Muscle of leg (tissue), 11 donors: ENCODE measurements around the gene CCDC57. TPM values are rescaled to one million over a fixed set of nuclear protein-coding genes. Genes with fewer than 3 reads are reported as not detected.

ENCODE experiments used
- DNase-seq: peaks from one replicate; pipeline ENCODE4 v3.0.0; 2013
- H3K27ac ChIP-seq: one replicate; pipeline ENCODE4 v1.5.1; 2013; ENCODE audit warnings: mild to moderate bottlenecking, low read length, control low read depth
- H3K27me3 ChIP-seq: one replicate; pipeline ENCODE4 v1.6.1; 2013; ENCODE audit warnings: low read length; ENCODE audit not compliant: control insufficient read depth, insufficient read depth
- H3K36me3 ChIP-seq: one replicate; pipeline ENCODE4 v1.6.1; 2013; ENCODE audit warnings: low read length; ENCODE audit not compliant: control insufficient read depth, insufficient read depth
- H3K4me1 ChIP-seq: one replicate; pipeline ENCODE4 v1.6.1; 2013; ENCODE audit warnings: low read length; ENCODE audit not compliant: control insufficient read depth, insufficient read depth
- H3K4me3 ChIP-seq: one replicate; pipeline ENCODE4 v1.5.1; 2013; ENCODE audit warnings: low read length, control low read depth
- H3K9me3 ChIP-seq: replicated peaks from 2 replicates; pipeline ENCODE4 v1.6.1; 2013; ENCODE audit warnings: low read depth, low read length; ENCODE audit not compliant: control insufficient read depth
- WGBS: methylation state at CpG from one replicate; pipeline ENCODE4 v1.1.5; 2013; ENCODE audit warnings: missing lambda C conversion rate; ENCODE audit not compliant: insufficient coverage; 5-methylcytosine and 5-hydroxymethylcytosine counted together
- polyA plus RNA-seq, 8 donors: library from polyadenylated mRNA; unstranded; fragments of 120-200 nt; gene quantifications; one replicate each; pipeline versions ENCODE4 v1.2.1 to v1.2.3, GENCODE V29; 2013; ENCODE audit warnings: inconsistent platforms in 1 of 8, low replicate concordance in 1 of 8; ENCODE audit not compliant: insufficient read length in 8 of 8, insufficient read depth in 1 of 8
- total RNA-seq: library from RNA; stranded (reverse); fragments of 120-200 nt; gene quantifications from one replicate; pipeline ENCODE4 v1.2.4, GENCODE V29; 2013

The CCDC57 gene
- total and polyA plus RNA-seq, 9 donors: 15.7 to 37.4 (median 30.4) TPM

DNA sequence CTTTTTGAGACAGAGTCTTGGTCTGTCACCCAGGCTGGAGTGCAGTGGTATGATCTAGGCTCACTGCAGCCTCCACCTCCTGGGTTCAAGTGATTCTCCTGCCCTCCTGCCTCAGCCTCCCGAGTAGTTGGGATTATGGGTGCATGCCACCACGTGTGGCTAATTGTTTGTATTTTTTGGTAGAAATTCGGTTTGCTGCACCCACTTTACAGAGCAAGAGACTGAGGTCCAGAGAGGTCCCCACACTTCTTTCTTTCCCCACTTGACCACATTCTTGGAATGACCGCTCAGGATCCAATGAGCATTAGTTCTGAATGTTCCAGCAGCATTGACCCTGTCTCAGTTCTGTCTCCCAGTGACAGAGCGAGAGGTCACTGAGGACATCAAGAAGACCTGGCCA is 10.9 kb upstream of the CCDC57 start:
- WGBS: 97% methylated on average over 2 of the region's 5 CpGs
- no peak overlapping the region for H3K27ac ChIP-seq

DNA sequence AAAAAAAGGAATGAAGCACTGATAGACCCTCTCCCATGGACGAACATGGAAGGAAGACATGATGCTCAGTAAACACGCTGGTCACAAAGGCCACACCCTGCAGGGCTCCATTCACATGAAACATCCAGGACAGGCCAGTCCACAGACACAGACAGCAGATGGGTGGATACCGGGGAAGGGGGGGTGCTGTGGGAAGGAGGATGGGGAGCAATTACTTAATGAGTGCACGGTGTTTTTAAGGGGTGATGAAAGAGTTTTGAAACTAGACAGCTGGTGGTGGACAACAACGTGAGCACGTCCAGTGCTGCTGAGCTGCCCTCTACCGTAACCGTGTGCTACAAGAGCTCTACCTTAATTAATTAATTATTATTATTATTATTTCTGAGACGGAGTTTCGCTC is 10.2 kb upstream of the CCDC57 start:
- Histone ChIP-seq H3K4me3 (no peak overlapping the region), H3K36me3 (no peaks in the 10 kb centered on the region), H3K9me3 (no peaks in the 10 kb centered on the region), H3K27me3 (peaks cover 15% of the 10 kb centered on the region), H3K4me1 (peaks cover 9% of the 10 kb centered on the region), H3K27ac (no peak overlapping the region)
- 73% methylated on average over 4 of the region's 10 CpGs for WGBS
- no peak for DNase-seq

More for the DNA sequence above, 10.9 kb upstream of the CCDC57 start:
- no peak for DNase-seq
- Histone ChIP-seq H3K4me1 (peaks cover 14% of the 10 kb centered on the region), H3K36me3 (no peaks in the 10 kb centered on the region), H3K27me3 (peaks cover 22% of the 10 kb centered on the region), H3K9me3 (no peaks in the 10 kb centered on the region), H3K4me3 (no peak overlapping the region)

DNA sequence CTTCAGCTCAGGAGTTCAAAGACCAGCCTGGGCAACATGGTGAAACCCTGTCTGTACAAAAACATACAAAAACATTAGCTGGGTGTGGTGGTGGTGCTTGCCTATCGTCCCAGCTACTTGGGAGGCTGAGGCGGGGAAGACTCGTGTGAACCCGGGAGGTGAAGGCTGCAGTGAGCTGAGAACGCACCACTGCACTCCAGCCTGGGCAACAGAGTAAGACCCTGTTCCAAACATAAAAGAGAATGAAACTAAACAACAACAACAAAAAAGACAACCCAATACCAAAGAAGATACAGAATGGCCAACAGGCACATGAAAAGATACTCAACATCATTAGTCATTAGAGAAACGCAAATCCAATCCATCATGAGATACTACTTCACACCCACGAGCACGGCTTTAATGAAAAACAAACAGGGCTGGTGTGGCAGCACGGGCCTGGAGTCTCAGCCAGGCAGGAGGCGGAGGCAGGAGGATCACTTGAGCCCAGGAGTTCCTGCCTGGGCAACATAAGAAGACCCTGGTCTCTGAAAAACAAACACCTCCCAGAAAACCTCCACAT is 8.8 kb upstream of the CCDC57 start:
- H3K4me1 ChIP-seq: peaks cover 18% of the 10 kb centered on the region
- H3K27ac ChIP-seq: no peak overlapping the region
- DNase-seq: no peak
- H3K36me3 ChIP-seq: no peaks in the 10 kb centered on the region
- peaks cover 4% of the 10 kb centered on the region for H3K27me3 ChIP-seq
- WGBS: 84% methylated on average over 5 of the region's 10 CpGs
- no peaks in the 10 kb centered on the region for H3K9me3 ChIP-seq
- H3K4me3 ChIP-seq: no peak overlapping the region

DNA sequence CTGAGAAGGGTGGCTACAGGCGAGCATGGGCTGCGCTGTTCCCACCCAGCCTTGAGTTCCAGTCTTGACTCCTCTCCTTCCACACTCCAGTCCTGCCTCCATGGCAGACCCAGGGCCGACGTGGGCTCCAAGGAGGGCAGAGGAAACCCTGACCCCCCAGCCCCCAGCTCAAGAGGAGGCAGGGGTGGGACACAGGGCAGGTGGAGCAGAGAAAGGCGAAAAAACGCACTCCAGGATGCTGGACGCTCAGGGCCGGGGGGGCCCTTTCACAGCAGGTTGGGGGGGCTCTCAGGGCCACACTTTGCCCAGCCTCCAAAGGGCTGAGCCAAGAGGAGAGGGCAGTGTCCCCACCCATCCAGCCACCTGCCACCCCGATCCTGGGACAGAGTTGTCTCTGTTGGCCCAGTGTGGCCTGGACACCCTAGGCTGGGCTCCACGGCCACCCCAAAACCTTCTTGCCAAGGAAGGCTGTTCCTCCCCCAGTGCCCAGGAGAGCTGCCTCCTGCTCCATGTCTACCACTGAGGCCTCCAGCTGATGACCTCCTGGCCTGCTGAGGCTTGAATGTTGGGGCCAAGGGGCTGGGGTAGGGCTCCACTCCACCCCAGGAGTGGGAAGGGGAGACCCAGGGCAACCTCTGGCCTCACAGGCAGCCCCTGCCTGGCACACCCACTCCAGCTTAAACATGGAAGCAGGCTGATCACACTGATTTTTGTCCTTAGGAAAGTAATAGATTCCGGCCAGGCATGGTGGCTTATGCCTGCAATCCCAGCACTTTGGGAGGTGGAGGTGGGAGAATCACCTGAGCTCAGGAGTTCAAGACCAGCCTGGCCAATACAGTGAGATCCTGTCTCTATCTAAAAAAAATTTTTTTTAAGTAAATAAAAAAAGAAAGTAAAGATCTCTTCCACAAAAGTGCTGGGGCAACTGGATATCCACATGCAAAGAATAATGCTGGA is 7.4 kb upstream of the CCDC57 start:
- DNase-seq: no peak
- Histone ChIP-seq H3K9me3 (no peaks in the 10 kb centered on the region), H3K27ac (no peak overlapping the region), H3K4me3 (no peak overlapping the region), H3K27me3 (peaks cover 2% of the 10 kb centered on the region), H3K4me1 (peaks cover 17% of the 10 kb centered on the region), H3K36me3 (no peaks in the 10 kb centered on the region)
- 93% methylated on average over 3 of the region's 11 CpGs for WGBS

DNA sequence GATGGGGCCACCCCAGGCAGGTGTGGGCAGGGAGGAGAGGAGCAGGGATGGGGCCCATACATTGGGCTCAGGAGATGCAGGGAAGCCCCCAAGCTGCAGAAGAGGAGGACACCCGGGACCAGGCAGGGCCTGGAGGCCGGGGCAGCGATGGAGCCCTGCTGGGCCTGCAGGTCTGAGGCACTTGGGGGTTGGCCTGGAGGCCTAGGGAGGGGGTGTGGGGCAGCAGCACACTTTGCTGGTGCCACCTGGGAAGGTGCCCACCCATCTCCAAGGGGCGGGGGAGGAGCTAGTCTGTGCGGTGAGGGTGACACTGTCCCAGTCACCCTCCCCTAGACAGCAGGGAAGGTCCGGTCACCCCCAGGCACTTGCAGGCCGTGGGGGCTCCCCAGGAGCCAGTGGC is 6.4 kb upstream of the CCDC57 start:
- WGBS: 94% methylated on average over 5 of the region's 7 CpGs
- Histone ChIP-seq H3K27ac (no peak overlapping the region), H3K27me3 (peaks cover 2% of the 10 kb centered on the region), H3K9me3 (no peaks in the 10 kb centered on the region), H3K4me3 (no peak overlapping the region), H3K4me1 (peaks cover 14% of the 10 kb centered on the region), H3K36me3 (no peaks in the 10 kb centered on the region)
- no peak for DNase-seq

DNA sequence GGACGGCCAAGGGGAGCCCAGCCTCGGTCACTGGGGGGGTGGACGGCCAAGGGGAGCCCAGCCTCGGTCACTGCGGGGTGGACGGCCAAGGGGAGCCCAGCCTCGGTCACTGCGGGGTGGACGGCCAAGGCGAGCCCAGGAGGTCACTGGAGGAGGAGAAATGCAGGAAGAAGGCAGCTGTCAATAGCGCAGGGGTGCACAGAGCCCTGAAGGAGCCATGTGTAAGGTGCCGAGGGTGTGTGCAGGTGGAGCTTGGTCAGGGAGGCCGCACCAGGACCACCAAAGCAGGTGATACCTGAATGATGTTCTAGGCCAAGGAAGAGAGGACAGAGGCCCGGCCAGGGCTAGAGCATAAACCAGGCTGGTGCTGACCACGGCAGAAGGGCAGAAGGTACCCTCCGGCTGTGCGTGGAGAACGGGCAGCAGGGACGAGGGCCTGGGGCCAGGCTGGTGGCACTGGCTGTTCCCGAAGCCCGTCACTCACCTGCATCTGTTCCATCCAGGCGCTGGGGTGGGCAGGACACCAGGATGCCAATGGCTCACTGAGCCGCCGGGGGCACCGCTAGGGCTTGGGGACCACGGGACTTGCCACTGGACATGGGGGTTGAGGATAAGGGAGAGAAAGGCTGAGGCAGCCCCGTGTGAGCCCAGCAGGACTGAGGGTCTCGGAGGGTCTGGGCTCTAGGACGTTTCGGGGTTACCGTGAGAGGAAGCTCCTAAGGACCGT is 5.9 kb upstream of the CCDC57 start:
- Histone ChIP-seq H3K4me1 (peaks cover 16% of the 10 kb centered on the region), H3K27ac (no peak overlapping the region), H3K27me3 (peaks cover 2% of the 10 kb centered on the region), H3K36me3 (no peaks in the 10 kb centered on the region), H3K4me3 (no peak overlapping the region), H3K9me3 (no peaks in the 10 kb centered on the region)
- no peak for DNase-seq
- WGBS: 88% methylated on average over 28 of the region's 32 CpGs

DNA sequence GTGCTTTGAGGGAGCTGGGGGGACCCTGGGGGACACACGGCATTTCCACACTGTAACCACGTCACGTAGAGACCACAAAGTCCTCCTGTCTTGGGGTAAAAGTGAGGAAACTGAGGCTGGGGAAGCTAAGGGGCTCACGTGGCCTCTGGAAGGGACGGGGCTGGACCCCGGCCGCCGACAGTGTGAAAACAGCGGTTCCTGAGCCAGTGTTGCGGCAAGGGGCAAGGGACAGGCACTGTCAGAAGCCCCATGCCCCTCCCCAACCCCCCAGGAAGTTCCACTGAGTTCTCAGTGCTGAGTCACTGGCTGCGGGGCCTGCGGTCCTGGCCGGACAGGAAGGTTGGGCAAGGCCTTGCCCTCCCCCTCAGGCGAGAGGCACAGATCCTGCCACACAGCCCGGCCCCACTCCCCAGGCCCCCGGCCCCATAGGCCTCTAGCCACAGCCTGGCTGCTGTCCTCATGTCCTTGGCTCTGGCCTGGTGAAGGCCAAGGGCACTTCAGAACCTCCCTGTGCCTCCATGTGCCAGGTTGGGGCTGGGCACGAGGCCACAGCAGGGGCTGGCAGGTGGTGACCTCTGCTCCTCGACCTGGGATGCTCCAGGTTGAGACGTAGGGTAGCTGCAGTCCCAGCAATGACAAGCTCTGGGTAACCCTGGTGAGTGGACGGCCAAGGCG is 5.0 kb upstream of the CCDC57 start:
- no peaks in the 10 kb centered on the region for H3K36me3 ChIP-seq
- H3K27me3 ChIP-seq: no peaks in the 10 kb centered on the region
- peaks cover 19% of the 10 kb centered on the region for H3K4me1 ChIP-seq
- H3K4me3 ChIP-seq: no peak overlapping the region
- peak overlapping the region; percentile 76 for H3K27ac ChIP-seq
- no peaks in the 10 kb centered on the region for H3K9me3 ChIP-seq
- WGBS: 64% methylated on average over 11 of the region's 21 CpGs
- DNase-seq: peak; percentile 27

DNA sequence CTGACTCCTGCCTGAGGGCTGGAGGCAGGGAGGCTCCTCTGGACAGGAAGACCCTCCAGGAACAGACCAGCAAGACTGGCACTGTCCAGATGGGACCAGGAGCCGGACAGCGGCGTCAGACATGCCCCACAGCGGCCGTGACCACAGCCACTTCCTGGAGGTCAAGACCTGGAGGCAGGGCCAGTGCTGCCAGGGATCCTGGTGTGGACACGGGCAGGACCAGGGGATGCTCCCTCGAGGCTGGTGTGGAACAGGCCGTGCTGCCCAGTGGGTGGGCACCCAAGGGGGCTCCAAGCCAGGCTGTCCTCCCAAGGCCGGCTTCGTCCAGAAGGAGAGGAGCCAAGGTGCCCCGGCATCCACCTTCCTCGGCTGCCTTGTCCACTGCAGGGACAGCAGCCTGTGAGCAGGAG is 4.5 kb upstream of the CCDC57 start:
- no peaks in the 10 kb centered on the region for H3K36me3 ChIP-seq
- peak overlapping the region; percentile 76 for H3K27ac ChIP-seq
- H3K4me3 ChIP-seq: no peak overlapping the region
- no peaks in the 10 kb centered on the region for H3K27me3 ChIP-seq
- DNase-seq: no peak
- H3K4me1 ChIP-seq: peaks cover 19% of the 10 kb centered on the region
- H3K9me3 ChIP-seq: no peaks in the 10 kb centered on the region
- WGBS: 62% methylated on average over 8 of the region's 12 CpGs

DNA sequence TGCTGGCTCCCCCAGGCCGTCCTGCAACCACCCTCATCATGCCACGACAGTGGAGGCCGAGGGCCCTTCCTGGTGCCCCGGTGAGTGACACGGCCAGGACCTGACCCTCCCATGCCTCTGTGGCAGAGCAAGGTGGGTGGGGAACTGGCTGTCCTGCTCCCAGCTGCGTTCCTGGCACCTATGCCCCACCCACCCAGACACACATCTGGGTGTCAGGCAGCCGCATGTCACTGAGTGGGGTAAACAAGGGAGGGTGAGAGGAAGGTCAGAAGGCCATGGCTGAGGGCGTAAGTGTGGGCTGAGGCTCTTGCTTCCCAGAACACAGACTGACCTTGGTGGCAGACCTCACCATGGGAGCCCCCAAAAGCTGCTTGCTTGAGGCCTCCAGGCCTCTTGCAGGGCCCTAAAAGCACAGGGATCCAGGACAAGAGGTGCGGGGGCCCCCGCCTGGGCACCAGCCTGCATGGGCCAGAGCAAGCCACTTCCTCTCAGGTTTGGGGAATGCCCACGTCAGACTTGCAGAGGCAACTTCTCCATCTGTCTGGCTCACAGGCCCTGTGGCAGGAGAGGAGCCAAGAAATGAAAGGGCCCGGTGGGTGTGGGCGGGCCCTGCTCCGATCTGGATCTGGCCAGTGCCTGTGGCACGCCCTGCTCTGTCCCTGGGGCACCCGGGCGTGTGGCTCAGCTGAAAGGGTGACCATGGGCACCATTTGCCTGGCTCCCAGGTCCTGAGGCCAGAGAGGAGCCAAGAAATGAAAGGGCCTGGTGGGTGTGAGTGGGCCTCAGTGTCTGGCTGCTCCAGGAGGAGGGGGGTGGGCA is 3.9 kb upstream of the CCDC57 start:
- H3K36me3 ChIP-seq: no peaks in the 10 kb centered on the region
- no peak overlapping the region for H3K4me3 ChIP-seq
- H3K27ac ChIP-seq: peak overlapping the region; percentile 76
- DNase-seq: peak; percentile 79
- H3K27me3 ChIP-seq: no peaks in the 10 kb centered on the region
- WGBS: 52% methylated on average over 11 of the region's 17 CpGs
- no peaks in the 10 kb centered on the region for H3K9me3 ChIP-seq
- H3K4me1 ChIP-seq: peaks cover 22% of the 10 kb centered on the region
